ENCODE measurements around the gene PCP4L1. TPM values are rescaled to one million over a fixed set of nuclear protein-coding genes. Genes with fewer than 3 reads are reported as not detected.
A peak's percentile ranks its signal among the peaks of the same experiment; 100 is the strongest.

The PCP4L1 gene
- total RNA-seq, 1 experiment from 2014 or later, result 0.83 TPM

- Histone ChIP-seq H3K4ac (ENCODE audit: low read depth, low read length) (no peak overlapping the region), H2BK120ac (ENCODE audit: low read depth, low read length, poor library complexity, severe bottlenecking) (no peak overlapping the region), H2BK12ac (ENCODE audit: insufficient read length, low read depth, low read length) (no peak overlapping the region), H4K8ac (replicated peaks; ENCODE audit: insufficient read length, low read depth, low read length) (no peak overlapping the region), H2BK15ac (ENCODE audit: low read depth, low read length) (no peak overlapping the region), H4K91ac (ENCODE audit: insufficient read length, low read depth, low read length) (no peak overlapping the region), H3K4me1 (ENCODE audit: insufficient read depth, low read length) (peaks cover 4% of the 10 kb centered on the region; the same call in 1 of the 2 replicates), H2BK20ac (ENCODE audit: low read depth, low read length, poor library complexity, severe bottlenecking) (no peak overlapping the region), H3K23me2 (ENCODE audit: insufficient read length, low read depth, low read length, poor library complexity, severe bottlenecking) (peaks cover 7% of the 10 kb centered on the region), H2AK5ac (ENCODE audit: insufficient read length, low read length) (no peak overlapping the region), H4K20me1 (ENCODE audit: control insufficient read depth, insufficient read depth, insufficient read length) (no peaks in the 10 kb centered on the region), H3K14ac (ENCODE audit: insufficient read depth, low read length) (no peak overlapping the region), H4K5ac (ENCODE audit: insufficient read length, low read depth, low read length) (no peak overlapping the region), H3K79me2 (ENCODE audit: insufficient read depth, low read length) (no peaks in the 10 kb centered on the region), H3K23ac (ENCODE audit: insufficient read length, low read depth, low read length) (no peak overlapping the region), H3T11ph (ENCODE audit: low read length) (no peak overlapping the region), H3K9me3 (ENCODE audit: control insufficient read depth, low read depth, low read length) (no peaks in the 10 kb centered on the region), H3K27me3 (ENCODE audit: insufficient read depth, low read length) (no peaks in the 10 kb centered on the region), H3K56ac (ENCODE audit: insufficient read length, low read depth, low read length) (no peak overlapping the region), H3K9ac (ENCODE audit: extremely low read depth, insufficient read length, low read length) (no peak overlapping the region), H3K4me2 (ENCODE audit: insufficient read depth, insufficient read length, low read length) (no peak overlapping the region), H2BK5ac (ENCODE audit: insufficient read length, low read length) (no peak overlapping the region), H3K18ac (ENCODE audit: insufficient read length, low read depth, low read length) (no peak overlapping the region), H3K27ac (ENCODE audit: insufficient read length, low read depth, low read length) (no peak overlapping the region), H3K79me1 (ENCODE audit: insufficient read depth, low read depth, low read length, poor library complexity, severe bottlenecking) (no peaks in the 10 kb centered on the region), H2AFZ (ENCODE audit: low read length) (no peak overlapping the region)
- no peaks in the 10 kb centered on the region for H3K9me3 Mint-ChIP-seq
- no peaks in the 10 kb centered on the region for H3K27me3 Mint-ChIP-seq (ENCODE audit: low read depth)
- WGBS (ENCODE audit: extremely low coverage, insufficient read length, low lambda C conversion rate), result no CpG with 5 or more reads among the region's 4 CpGs
- DNase-seq, result no peak
- peaks cover 32 to 48% of the 10 kb centered on the region in 2 experiments for H3K4me1 Mint-ChIP-seq
- TF ChIP-seq CTCF (conservative IDR thresholded peaks at IDR 0.05), result no peak
- H3K27ac Mint-ChIP-seq, result peak overlapping the region in 1 of 3 experiments; percentile 55; a peak in 2 of 7 replicates
- no peaks in the 10 kb centered on the region for H3K36me3 Mint-ChIP-seq (ENCODE audit: insufficient read depth in 1 of 3, low read depth in 3 of 3)
- no peak overlapping the region for H3K4me3 Mint-ChIP-seq
Observed at GRCh38 chr1:161300478-161300877, 41.9 kb downstream of the PCP4L1 start.
